ENCODE data around the gene DNAH8.

Gene DNAH8

GRCh38 chr6:38959138-38959537, 244.0 kb downstream of the DNAH8 start:
- DNase-seq (no peak), ATAC-seq (replicated peaks) (no peak)
- no peaks in the 10 kb centered on the region for H3K4me1 Mint-ChIP-seq
- H3K27ac Mint-ChIP-seq: no peak overlapping the region
- no peak overlapping the region for H3K4me3 Mint-ChIP-seq
- H3K27me3 Mint-ChIP-seq: peaks cover 9 to 11% of the 10 kb centered on the region in 2 donors
- H3K9me3 Mint-ChIP-seq: peaks cover 6% of the 10 kb centered on the region in 2 donors
- no peaks in the 10 kb centered on the region for H3K36me3 Mint-ChIP-seq

DNA sequence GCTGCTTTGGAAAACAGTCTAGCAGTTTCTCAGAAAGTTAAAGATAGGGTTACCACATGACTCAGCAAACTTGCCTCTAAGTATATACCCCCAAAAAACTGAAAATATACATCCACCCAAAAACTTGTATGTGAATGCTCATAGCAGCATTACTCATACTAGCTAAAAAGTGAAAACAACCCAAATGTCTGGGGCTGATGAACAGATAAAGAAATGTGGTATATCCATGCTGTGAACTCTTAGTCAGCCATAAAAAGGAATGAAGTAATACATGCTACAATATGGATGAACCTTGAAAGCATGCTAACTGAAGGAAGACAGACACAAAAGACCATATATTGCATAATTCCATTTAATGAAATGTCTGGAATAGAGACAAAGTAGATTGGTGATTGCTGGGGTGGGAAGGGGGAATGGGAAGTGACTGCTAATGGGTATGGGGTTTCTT, 253.6 kb downstream of the DNAH8 start:
- Mint-ChIP-seq H3K27me3 (peaks cover 14 to 22% of the 10 kb centered on the region in 2 donors), H3K27ac (no peak overlapping the region), H3K36me3 (no peaks in the 10 kb centered on the region), H3K9me3 (no peaks in the 10 kb centered on the region), H3K4me1 (no peaks in the 10 kb centered on the region), H3K4me3 (no peak overlapping the region)
- ATAC-seq (replicated peaks): no peak
- DNase-seq: no peak

DNA sequence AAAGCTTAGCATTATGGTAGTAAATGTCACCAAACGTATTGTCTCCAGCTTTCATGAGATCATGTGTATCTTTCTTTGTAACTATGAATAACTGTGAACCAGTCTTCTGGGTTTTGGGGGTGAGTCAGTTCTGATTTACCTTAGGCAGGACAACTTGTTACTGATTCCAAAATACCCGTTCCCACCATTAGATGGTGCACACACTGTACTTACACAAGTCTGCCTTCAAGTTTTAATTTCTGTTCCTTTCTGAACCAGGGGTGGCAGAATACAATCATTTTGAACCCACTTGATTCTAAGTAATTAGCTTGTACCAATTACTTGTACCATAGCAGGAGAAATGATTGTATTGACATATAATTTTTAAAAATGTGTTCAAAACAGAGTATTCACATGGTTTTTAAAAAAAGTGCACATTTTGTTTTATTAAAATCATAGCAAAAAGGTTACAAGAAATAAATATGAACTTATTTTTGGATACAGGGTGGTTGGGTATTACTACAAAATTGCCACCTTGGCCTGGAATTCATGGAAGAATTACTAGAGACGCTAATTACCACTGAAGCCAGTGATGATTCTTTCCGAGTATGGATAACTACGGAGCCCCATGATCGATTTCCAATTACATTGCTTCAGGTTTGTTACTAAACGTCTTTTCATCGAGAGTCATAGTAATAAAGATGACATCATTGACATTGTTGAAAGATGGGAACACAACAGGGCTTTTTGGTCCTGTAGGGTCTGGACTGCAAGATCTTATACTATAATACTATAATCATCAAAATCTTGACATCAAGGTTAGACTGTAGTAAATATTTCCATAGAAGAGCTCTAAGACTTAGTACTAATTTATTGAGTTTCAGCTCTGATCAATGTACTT, 258.3 kb downstream of the DNAH8 start:
- H3K4me3 Mint-ChIP-seq: no peak overlapping the region

GRCh38 chr6:38974389-38975151, 259.5 kb downstream of the DNAH8 start:
- no peaks in the 10 kb centered on the region for H3K9me3 Mint-ChIP-seq
- H3K4me1 Mint-ChIP-seq: no peaks in the 10 kb centered on the region
- no peak overlapping the region for H3K4me3 Mint-ChIP-seq
- no peaks in the 10 kb centered on the region for H3K36me3 Mint-ChIP-seq
- H3K27me3 Mint-ChIP-seq: peaks cover 22 to 49% of the 10 kb centered on the region in 2 donors
- DNase-seq: no peak
- no peak for ATAC-seq (replicated peaks)
- no peak overlapping the region for H3K27ac Mint-ChIP-seq

More for the DNA sequence above, 258.3 kb downstream of the DNAH8 start:
- Mint-ChIP-seq H3K27ac (no peak overlapping the region), H3K4me1 (no peaks in the 10 kb centered on the region), H3K27me3 (peaks cover 26 to 40% of the 10 kb centered on the region in 2 donors), H3K36me3 (no peaks in the 10 kb centered on the region), H3K9me3 (no peaks in the 10 kb centered on the region)
- DNase-seq (peak; percentile 24), ATAC-seq (replicated peaks) (peak; percentile 86 to 90)

- H3K27me3 Mint-ChIP-seq: peaks cover 27 to 52% of the 10 kb centered on the region in 2 donors
- H3K27ac Mint-ChIP-seq: no peak overlapping the region
- H3K4me1 Mint-ChIP-seq: no peaks in the 10 kb centered on the region
- H3K36me3 Mint-ChIP-seq: no peaks in the 10 kb centered on the region
- ATAC-seq (replicated peaks): no peak
- H3K4me3 Mint-ChIP-seq: no peak overlapping the region
- H3K9me3 Mint-ChIP-seq: no peaks in the 10 kb centered on the region
- no peak for DNase-seq
Measured at GRCh38 chr6:38975621-38976049, 260.5 kb downstream of the DNAH8 start.

DNA sequence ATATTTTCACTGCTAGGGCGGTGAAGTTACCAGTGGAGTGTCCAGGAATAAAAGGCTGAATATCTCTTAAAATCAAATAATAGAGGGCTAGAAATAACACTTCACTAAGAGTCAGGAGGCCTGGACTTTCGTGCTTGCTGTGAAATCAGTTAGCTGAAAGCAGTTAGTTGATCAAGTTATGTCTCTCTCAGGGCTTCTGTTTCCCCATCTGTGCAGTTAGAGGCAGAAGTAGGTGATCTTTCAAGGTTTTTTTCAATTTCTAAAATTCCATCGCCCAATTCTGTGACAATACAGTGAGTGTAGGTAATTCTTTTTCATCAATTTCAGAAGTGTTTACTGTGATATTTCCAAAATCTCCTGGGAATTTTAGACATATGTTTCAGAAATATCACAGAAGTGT, 260.9 kb downstream of the DNAH8 start:
- no peak overlapping the region for H3K4me3 Mint-ChIP-seq
- H3K36me3 Mint-ChIP-seq: no peaks in the 10 kb centered on the region
- H3K4me1 Mint-ChIP-seq: no peaks in the 10 kb centered on the region
- peaks cover 27 to 48% of the 10 kb centered on the region in 2 donors for H3K27me3 Mint-ChIP-seq
- DNase-seq (no peak), ATAC-seq (replicated peaks) (no peak)
- no peak overlapping the region for H3K27ac Mint-ChIP-seq
- H3K9me3 Mint-ChIP-seq: no peaks in the 10 kb centered on the region

DNA sequence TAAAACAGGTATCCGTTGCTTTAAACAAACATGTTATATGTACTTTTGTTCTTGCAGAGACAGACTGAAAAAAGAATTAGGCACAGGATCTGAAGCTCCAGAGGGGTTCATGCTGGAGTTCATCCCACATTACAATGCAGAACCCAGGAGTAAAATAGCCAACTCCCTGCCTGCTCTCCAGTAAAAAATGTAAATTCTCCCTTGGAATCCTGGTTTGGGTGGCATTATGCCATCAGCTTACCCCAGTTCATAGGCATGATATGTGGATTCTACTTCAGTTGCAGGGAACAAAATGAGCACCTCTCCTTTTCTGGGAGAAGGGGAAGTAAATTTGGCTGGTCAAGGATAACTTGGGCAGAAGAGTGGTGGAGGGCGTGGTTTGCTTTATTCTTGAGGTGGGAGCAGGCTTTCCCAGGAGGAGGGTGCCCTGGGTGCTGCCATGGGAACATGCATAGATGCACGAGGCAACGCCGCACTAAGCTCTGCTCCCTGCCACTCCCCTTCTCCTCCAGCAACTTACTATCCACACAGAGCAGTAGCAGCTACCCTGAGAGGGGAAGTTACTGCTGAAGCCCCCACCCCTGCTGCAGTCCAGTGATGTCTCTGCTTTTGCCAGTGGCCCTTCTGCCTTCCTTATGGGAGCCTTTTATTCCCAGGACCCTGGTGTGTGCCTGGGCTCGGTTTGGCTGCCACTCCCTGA, 261.8 kb downstream of the DNAH8 start:
- H3K9me3 Mint-ChIP-seq: no peaks in the 10 kb centered on the region
- H3K27me3 Mint-ChIP-seq: peaks cover 27 to 48% of the 10 kb centered on the region in 2 donors
- H3K36me3 Mint-ChIP-seq: no peaks in the 10 kb centered on the region
- H3K4me3 Mint-ChIP-seq: no peak overlapping the region
- DNase-seq (no peak), ATAC-seq (replicated peaks) (no peak)
- H3K27ac Mint-ChIP-seq: no peak overlapping the region
- H3K4me1 Mint-ChIP-seq: no peaks in the 10 kb centered on the region

GRCh38 chr6:38978139-38978704, 263.1 kb downstream of the DNAH8 start:
- DNase-seq (no peak), ATAC-seq (replicated peaks) (no peak)
- no peak overlapping the region for H3K4me3 Mint-ChIP-seq
- H3K27ac Mint-ChIP-seq: no peak overlapping the region
- H3K9me3 Mint-ChIP-seq: no peaks in the 10 kb centered on the region
- no peaks in the 10 kb centered on the region for H3K36me3 Mint-ChIP-seq
- no peaks in the 10 kb centered on the region for H3K4me1 Mint-ChIP-seq
- H3K27me3 Mint-ChIP-seq: peaks cover 30 to 54% of the 10 kb centered on the region in 2 donors

DNA sequence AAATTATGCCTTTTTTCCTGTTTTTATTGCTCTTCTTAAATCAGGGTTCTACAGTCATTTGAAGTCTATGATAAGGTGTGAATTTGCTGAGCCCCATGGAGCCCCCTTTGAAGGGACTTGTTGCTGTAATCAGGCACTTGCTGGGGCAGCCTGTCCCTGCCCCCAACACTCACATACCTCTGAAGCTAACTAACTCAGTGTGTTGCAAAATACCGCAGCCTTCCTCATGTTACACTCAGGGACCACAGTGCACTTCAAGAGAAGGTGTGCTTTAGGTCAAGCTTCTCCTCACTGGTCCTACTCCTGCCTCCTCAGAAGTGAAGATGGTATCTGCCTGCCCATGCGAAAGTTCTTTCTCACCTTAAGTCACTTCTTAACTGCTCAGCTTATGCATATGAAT, 267.4 kb downstream of the DNAH8 start:
- Mint-ChIP-seq H3K4me3 (no peak overlapping the region), H3K27ac (no peak overlapping the region), H3K4me1 (no peaks in the 10 kb centered on the region), H3K36me3 (no peaks in the 10 kb centered on the region), H3K27me3 (peaks cover 15 to 31% of the 10 kb centered on the region in 2 donors), H3K9me3 (no peaks in the 10 kb centered on the region)
- no peak for ATAC-seq (replicated peaks)
- no peak for DNase-seq

DNA sequence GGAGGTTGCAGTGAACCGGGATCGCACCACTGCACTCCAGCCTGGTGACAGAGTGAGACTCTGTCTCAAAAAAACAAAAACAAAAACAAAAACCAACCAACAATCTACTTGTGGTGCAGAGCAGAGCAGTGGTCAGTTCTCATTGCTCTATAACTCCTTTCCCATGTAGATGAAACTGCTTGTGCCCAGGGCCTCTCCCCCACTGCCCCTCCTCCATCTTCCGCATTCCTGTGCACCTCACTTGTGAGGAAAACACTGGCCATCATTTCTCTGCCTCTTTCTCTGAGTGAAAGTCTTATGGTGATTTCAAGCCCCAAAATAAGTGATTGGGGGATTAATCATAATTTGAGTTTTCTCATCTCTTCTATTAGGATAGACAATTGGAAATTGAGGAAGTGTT, 269.6 kb downstream of the DNAH8 start:
- no peaks in the 10 kb centered on the region for H3K4me1 Mint-ChIP-seq
- no peak for DNase-seq
- H3K27me3 Mint-ChIP-seq: peaks cover 12 to 18% of the 10 kb centered on the region in 2 donors
- no peak overlapping the region for H3K4me3 Mint-ChIP-seq
- H3K27ac Mint-ChIP-seq: no peak overlapping the region
- no peak for ATAC-seq (replicated peaks)
- H3K9me3 Mint-ChIP-seq: no peaks in the 10 kb centered on the region
- no peaks in the 10 kb centered on the region for H3K36me3 Mint-ChIP-seq

DNA sequence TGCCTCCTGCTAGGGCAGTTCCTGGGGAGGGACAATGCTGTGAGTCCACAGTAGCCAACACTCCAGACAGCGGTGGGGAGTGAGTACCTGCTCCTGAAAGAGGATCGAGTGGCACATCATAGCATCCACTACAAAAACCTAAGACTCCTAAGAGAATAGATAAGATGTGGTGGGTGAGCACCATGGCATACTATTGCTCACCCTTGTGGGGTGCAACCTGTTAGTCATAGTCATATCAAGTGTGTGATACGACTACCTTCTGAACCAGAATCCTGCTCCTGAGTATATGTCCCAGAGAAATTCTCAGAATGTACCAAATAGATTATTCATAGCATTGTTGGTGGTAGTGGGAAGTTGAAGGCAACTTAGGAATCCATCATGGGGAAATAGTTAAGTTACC, 270.7 kb downstream of the DNAH8 start:
- Mint-ChIP-seq H3K27ac (no peak overlapping the region), H3K9me3 (no peaks in the 10 kb centered on the region), H3K4me3 (no peak overlapping the region), H3K27me3 (peaks cover 7 to 12% of the 10 kb centered on the region in 2 donors), H3K36me3 (no peaks in the 10 kb centered on the region), H3K4me1 (no peaks in the 10 kb centered on the region)
- ATAC-seq (replicated peaks) (no peak), DNase-seq (no peak)

DNA sequence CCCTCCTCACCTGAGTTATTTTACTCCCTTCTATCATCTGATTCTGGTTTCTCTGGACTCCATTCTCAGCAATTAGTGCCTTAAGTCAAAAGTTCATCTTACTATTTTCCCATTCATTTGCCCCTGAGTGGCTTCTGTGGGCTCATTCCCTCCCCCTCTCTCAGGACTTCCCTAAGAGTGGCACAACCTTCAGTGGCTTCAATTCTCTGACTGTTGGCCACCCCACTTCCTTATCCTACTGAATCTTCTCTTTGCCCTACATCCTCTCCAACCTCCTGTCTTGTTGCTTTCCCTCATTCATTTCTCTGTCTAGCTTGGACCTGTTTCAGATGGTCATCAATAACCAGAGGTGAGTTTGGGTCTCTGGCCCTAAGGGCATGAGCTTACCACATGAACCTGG, 272.4 kb downstream of the DNAH8 start:
- H3K9me3 Mint-ChIP-seq: no peaks in the 10 kb centered on the region
- H3K4me1 Mint-ChIP-seq: no peaks in the 10 kb centered on the region
- DNase-seq: no peak
- H3K27ac Mint-ChIP-seq: no peak overlapping the region
- ATAC-seq (replicated peaks): no peak
- H3K4me3 Mint-ChIP-seq: no peak overlapping the region
- peaks cover 14 to 19% of the 10 kb centered on the region in 2 donors for H3K27me3 Mint-ChIP-seq
- peaks cover 0 to 1% of the 10 kb centered on the region in 2 donors for H3K36me3 Mint-ChIP-seq

DNA sequence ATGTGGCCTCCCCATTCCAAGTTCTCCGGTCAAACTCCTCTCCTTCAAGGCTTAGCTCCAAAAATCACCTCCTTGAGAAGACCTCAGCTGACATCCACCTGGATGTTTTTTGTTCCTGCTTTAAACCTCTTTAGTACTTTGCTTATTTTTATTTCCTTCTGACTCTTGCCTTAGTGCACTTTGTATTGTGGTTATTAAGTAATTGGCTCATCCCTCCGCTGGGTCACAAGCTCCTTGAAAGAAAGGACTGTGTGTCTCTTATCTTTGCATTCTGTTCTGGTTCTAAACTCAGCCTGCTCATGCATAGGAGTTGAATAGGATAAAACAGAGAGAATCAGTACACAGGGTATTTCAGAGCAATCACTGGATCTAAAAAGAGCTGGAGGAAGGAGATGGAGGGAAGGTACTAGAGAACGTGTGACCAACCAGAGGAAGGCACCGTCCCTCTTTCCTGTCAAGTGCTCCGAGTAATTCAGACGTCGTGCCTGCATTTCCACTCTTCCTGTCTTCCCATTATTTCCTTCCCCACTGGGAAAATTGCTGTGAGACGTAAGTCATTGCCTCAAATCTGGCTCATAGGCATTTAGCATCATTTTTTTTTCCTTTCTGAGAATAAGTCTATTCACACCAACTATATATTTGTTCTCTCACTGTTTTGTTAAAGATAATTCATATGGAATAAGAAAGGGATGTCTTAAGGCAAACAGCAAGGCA, 273.8 kb downstream of the DNAH8 start:
- DNase-seq (no peak), ATAC-seq (replicated peaks) (no peak)
- Mint-ChIP-seq H3K27ac (no peak overlapping the region), H3K36me3 (peaks cover 0 to 1% of the 10 kb centered on the region in 2 donors), H3K27me3 (peaks cover 12 to 17% of the 10 kb centered on the region in 2 donors), H3K4me3 (no peak overlapping the region), H3K9me3 (no peaks in the 10 kb centered on the region), H3K4me1 (no peaks in the 10 kb centered on the region)

Measured in stimulated activated naive B cell treated with anti-CD40 and anti-IgM and Interleukin-4, amounts not matched to agents 10 μg/mL and 1 μg/mL and 100 μg/mL, for 72 hours (primary cell).